GM06990 (cell line): Measurements from ENCODE around the gene RELL1.

ENCODE experiments used
- DNase-seq: peaks from one replicate; pipeline ENCODE4 v3.0.0-alpha.2; 2011; ENCODE audit not compliant: insufficient read length; ENCODE audit errors: extremely low read depth
- H3K27me3 ChIP-seq: replicated peaks from 2 replicates; pipeline ENCODE4 v1.6.0; 2011; ENCODE audit warnings: low read length; ENCODE audit not compliant: control insufficient read depth, insufficient read depth
- H3K36me3 ChIP-seq: 2 replicates; pipeline ENCODE4 v1.5.1; 2011; ENCODE audit warnings: low read length; ENCODE audit not compliant: control insufficient read depth, insufficient read depth
- H3K4me3 ChIP-seq: replicated peaks from 2 replicates; pipeline ENCODE4 v1.5.1; 2011; ENCODE audit warnings: low read depth, mild to moderate bottlenecking, control low read depth, low read length
- CTCF ChIP-seq: IDR thresholded peaks from 2 replicates; pipeline ENCODE4 v1.5.1; 2011; ENCODE audit warnings: low read length, control low read depth, mild to moderate bottlenecking, inconsistent platforms; ENCODE audit not compliant: insufficient read depth, poor library complexity, severe bottlenecking

The RELL1 gene

GRCh38 chr4:37573566-37573965, 112.6 kb downstream of the RELL1 start:
- H3K36me3 ChIP-seq = no peaks in the 10 kb centered on the region
- TF ChIP-seq CTCF = no peak

GRCh38 chr4:37568489-37568888, 117.7 kb downstream of the RELL1 start:
- no peak overlapping the region for H3K4me3 ChIP-seq
- no peak for TF ChIP-seq CTCF
- no peaks in the 10 kb centered on the region for H3K27me3 ChIP-seq
- H3K36me3 ChIP-seq = no peaks in the 10 kb centered on the region
- DNase-seq = no peak

More at GRCh38 chr4:37573566-37573965, 112.6 kb downstream of the RELL1 start:
- DNase-seq = no peak
- Histone ChIP-seq H3K27me3 (no peaks in the 10 kb centered on the region), H3K4me3 (no peak overlapping the region)

- Histone ChIP-seq H3K4me3 (no peak overlapping the region), H3K36me3 (no peaks in the 10 kb centered on the region), H3K27me3 (no peaks in the 10 kb centered on the region)
- DNase-seq = no peak
- no peak for TF ChIP-seq CTCF
Observed at GRCh38 chr4:37567836-37568235, 118.3 kb downstream of the RELL1 start.

- H3K27me3 ChIP-seq = no peaks in the 10 kb centered on the region; the same call in 1 of the 2 replicates
- no peak for TF ChIP-seq CTCF
- H3K36me3 ChIP-seq = no peaks in the 10 kb centered on the region
- no peak overlapping the region for H3K4me3 ChIP-seq
- DNase-seq = no peak
Observed at GRCh38 chr4:37562592-37562991, 123.6 kb downstream of the RELL1 start.

GRCh38 chr4:37561803-37562207, 124.4 kb downstream of the RELL1 start:
- no peaks in the 10 kb centered on the region for H3K36me3 ChIP-seq
- no peak for TF ChIP-seq CTCF
- DNase-seq = no peak
- H3K27me3 ChIP-seq = no peaks in the 10 kb centered on the region; the same call in 1 of the 2 replicates
- no peak overlapping the region for H3K4me3 ChIP-seq

- Histone ChIP-seq H3K4me3 (no peak overlapping the region), H3K27me3 (no peaks in the 10 kb centered on the region; the same call in 1 of the 2 replicates), H3K36me3 (no peaks in the 10 kb centered on the region)
- no peak for DNase-seq
- no peak for TF ChIP-seq CTCF
Observed at GRCh38 chr4:37561196-37561802, 124.9 kb downstream of the RELL1 start.
